SKM-1 (cell line): ENCODE measurements around the gene ZNF230.
A peak's percentile ranks its signal among the peaks of the same experiment; 100 is the strongest.

Experiments used
- DNase-seq: peaks from one replicate; lab custom pipeline; 2025; ENCODE audit not compliant: unreplicated experiment; lab: John Stamatoyannopoulos, UW

Gene ZNF230

GRCh38 chr19:44002566-44003460 lies at the start of gene ZNF230:
Gene ZNF230, plus strand, starts transcription at chr19:44002957. Its CDS starts 4,122 bp downstream, at chr19:44007079.
- peak; percentile 48 for DNase-seq

GRCh38 chr19:43956827-43957226 lies 45.9 kb upstream of the ZNF230 start:
- no peak for DNase-seq

DNA sequence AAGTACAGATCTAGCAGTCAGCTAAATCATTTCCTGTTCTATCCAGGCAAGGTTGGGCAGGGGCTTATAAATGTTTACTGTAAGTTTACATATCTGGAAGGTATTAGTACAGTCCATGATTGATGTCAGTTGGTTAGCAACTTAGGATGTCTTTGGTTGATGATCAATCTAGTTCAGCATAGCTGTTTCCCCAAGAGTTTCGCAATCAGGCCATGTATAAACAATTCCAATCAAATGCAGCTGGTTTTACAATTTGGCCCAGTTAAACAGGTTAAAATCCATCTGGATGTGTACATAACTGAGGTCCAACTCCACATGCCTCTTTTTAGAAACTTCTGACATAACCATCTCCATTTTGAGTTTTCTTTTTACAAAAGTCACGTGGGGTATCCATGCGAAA lies 44.9 kb upstream of the ZNF230 start:
- no peak for DNase-seq

- no peak for DNase-seq
Measured at GRCh38 chr19:43960411-43960810, 42.3 kb upstream of the ZNF230 start.

DNA sequence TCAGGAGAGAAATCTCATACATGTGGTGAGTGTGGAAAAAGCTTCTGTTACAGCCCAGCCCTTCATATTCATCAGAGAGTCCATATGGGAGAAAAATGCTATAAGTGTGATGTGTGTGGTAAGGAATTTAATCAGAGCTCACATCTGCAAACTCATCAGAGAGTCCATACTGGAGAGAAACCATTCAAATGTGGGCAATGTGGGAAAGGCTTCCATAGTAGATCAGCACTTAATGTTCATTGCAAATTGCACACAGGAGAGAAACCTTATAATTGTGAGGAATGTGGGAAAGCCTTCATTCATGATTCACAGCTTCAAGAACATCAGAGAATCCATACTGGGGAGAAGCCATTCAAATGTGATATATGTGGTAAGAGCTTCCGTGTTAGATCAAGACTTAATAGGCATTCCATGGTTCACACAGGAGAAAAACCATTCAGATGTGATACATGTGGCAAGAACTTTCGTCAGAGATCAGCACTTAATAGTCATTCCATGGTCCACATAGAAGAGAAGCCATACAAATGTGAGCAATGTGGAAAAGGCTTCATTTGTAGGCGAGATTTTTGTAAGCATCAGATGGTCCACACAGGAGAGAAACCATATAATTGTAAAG lies 36.6 kb upstream of the ZNF230 start:
- DNase-seq = no peak

DNA sequence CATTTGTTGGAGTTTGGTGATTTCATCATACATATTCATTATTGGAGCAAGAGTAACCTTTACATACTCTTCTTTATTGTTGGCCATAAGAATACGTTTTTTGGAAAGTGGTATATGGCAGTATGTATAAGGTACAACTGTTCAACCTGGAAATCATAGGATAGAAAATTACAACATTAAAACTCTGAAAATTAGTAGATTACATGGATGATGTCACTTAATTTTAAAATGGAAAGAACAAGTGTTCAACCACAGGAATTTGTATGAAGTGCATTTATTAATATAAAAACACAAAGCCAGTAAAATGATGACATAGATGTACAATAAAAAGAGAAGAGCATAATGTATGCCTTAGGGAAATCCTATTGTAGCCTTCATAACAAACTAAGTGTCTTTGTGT lies 26.0 kb upstream of the ZNF230 start:
- no peak for DNase-seq

DNA sequence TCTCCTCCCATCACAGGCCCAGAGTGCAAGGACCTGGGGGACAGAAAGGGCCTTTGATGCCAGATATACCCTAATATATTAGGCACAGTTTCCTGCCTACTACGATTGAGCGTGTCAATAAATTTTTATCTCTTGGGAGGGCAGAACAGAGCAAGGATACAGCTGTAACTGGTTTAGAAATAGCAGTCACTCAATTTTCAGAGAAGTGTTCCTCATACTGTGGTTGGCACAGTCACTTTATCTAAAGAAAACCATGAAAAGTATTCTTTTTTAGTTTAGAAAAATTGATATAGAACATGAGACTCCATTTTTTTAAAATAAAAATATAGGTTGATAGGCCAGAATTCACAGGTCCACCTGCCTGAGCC lies 19.2 kb upstream of the ZNF230 start:
- no peak for DNase-seq

DNA sequence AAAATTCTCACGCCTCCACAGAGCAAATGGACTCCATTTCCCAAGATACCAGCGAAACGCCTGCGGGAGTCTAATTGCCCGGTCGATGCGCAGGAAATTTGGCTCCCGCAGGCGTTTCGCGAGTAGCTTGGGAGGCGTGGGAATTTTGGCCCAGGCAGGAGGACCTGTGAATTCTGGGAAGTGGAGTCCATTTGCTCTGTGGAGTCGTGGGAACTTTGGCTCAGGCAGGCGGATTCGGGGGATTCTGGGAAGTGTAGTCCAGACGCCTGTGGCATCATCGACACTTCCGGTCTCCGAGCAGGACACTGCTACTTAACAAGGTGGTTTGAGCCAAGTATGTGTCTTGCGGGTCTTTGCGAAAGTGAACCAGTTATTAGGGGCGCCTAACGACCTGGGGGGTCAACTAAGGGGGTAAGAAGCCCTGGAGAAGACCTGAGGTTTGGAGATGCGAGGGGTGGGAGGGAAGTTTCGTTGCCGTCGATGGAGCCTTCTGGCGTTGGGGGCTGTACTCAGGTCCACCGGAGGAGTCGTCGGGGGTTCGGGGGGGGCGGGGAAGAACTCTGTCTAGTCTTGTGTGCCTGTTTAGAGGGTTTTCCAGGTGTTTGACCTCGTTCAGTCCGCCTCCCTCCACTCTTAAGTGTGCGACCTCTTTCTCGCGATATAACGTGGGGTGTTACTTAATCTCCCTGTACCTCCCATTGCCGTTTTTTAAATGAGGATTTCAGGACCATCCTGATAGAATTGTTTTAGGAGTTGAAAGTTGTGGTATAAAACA lies 18.7 kb upstream of the ZNF230 start, which contains the start of gene ZNF155:
TSS of gene ZNF155 (plus strand) at position 277 of the 775 bp plus-strand sequence. CDS start 4,356 bp downstream, outside the sequence.
- DNase-seq = peak; percentile 27

DNA sequence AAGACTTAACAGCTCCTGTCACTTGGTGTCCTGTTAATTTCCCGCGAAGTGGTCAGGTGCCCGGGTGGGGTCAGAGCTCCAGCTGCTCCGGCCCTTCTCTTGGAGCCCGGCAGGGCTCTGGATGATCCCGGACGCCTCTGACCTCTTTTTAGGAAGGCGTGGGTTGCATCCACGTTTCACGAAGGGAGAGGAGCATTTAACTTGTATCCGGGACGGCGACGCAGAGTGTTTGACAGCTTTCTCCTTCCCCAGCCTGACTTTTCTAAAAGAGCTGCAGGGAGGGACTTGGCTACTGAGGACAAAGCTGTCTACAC lies 18.1 kb upstream of the ZNF230 start:
- no peak for DNase-seq

GRCh38 chr19:43997631-43998290 lies 5.0 kb upstream of the ZNF230 start:
- no peak for DNase-seq

DNA sequence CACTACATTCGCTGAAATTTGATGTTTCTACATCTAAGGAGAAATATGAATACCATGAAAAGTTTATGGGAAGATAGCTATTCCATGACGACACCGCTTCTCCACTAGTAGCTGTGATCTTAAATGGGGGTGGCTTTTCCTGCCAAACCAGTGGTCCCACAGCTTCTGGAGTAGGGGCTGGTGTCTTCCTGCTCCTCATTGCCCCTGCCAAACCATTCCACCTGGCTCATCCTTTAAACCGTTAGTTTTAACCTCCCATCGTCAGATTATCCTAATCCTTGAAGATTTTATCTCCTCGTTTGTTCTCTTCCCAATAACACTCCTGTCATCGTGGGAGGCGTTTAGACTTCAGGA lies 568 bp upstream of the ZNF230 start:
- DNase-seq = no peak

DNA sequence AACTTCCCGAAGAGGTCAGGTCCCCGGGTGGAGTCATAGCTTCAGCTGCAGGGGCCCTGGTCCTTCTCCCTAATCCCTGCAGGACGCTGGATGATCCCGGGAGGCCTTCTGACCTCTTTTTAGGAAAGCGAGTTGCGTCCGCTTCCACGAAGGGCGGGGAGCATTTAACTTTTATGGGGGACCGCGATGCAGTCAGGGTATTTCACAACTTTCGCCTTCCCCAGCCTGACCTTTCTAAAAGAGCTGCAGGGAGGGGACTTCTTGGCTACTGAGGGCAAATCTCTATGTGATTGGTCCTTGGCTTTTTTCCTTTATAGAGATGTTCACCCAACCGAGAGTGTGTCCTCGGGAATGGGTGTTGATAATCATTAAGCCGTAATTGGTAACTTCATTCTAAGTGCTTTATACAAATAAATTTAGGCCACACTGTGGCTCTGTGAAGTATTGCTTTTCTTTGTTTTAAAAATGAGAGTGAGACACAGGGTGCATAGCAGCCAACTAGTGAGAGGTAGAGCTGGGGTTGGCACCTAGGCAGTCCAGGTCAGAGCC lies 778 bp downstream of the ZNF230 start:
- DNase-seq = no peak

DNA sequence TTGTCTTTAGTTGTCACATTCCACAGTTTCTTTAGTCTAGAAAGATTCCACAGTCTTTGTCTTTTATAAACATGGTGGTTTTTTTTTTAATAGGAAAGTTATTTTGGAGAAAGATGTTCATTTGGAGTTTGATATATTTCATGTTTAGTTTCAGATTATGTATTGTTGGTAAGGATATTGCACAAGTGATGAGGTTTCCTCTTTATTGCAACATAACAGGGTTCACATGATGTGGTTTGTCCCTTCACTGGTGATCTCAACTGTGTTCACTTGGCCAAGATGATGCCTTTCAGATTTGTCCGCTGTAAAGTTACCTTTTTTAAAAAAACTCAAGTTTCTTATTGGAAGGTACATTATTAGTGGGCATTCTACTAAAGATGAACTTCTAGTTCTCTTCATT lies 3.2 kb downstream of the ZNF230 start:
- peak; percentile 21 for DNase-seq

GRCh38 chr19:44007473-44007872 lies 4.7 kb downstream of the ZNF230 start:
- DNase-seq = no peak

GRCh38 chr19:44010468-44010867 lies 7.7 kb downstream of the ZNF230 start:
- DNase-seq = no peak

DNA sequence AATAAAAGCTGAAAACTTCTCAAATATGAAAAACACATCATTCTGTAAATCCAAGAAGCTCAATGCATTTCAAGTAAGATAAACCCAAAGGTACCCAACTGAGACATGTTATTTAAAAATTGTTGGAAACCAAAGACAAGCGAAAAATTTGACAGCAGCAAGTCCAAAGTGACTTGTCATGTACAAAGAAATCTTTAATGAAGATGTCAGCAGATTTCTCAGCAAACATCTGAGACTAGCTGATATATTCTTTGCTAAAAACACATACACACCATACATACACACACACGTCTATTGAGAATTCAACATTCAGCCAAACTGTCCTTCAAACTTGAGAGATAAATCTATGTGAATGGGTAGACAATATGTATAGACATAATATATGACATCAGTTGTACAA lies 16.7 kb downstream of the ZNF230 start:
- no peak for DNase-seq

- DNase-seq = no peak
Measured at GRCh38 chr19:44021221-44021620, 18.5 kb downstream of the ZNF230 start.

GRCh38 chr19:44024900-44025216 lies 22.1 kb downstream of the ZNF230 start:
- no peak for DNase-seq

DNA sequence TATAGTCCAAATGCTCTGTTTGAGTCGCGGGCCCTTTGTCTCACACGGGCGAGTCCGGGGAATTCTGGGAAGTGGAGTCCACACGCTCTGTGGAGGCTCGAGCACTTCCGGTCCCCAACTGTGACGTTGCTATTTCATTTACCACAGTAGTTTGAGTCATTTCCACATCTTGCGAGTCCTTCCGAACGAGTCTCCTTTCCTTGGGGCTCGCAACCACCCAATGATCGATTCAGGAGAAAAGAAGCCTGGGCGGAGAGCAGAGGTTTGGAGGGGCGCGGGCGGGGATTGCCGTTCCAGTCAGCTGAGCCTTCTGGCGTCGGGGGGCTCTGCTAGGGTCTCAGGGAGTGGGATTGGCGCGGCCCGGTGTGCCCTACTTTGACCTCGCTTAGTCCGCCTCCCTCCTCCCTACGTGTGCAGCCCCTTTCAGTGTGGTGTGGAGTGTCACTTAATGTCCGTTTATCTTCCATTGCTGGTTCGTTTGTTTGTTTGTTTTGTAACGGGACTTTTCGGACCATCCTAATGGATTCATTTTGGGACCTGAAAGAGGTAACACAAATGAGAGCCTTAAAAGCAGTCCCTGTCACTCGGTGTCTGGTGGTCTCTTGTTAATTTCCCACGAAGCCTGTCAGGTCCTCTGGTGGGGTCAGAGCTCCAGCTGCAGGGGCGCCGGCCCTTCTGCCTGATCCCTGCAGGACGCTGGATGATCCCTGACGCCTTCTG lies 22.6 kb downstream of the ZNF230 start, which contains the start of gene ZNF222:
TSS of gene ZNF222 (plus strand) at position 163 of the 720 bp plus-strand sequence. CDS start at position 221, 58 bp downstream.
- DNase-seq = peak; percentile 47

- DNase-seq = no peak
Measured at GRCh38 chr19:44026622-44027021, 23.9 kb downstream of the ZNF230 start.
